HG02943 (cell line): ENCODE measurements around the gene ZFAND3.
"Not testable (repeated sequence)": the region's sequence is repeated elsewhere in the genome, so short reads cannot be mapped to it uniquely, and the experiment has no call there.

ENCODE experiments used
- ATAC-seq: cut with Tn5 transposase; IDR thresholded peaks from one replicate; pipeline ENCODE4 v1.9.1; 2021; ENCODE audit warnings: mild to moderate bottlenecking, low read depth, moderate library complexity; ENCODE audit not compliant: unreplicated experiment

The ZFAND3 gene

GRCh38 chr6:38032797-38033196 is 213.3 kb downstream of the ZFAND3 start:
- ATAC-seq, result no peak

DNA sequence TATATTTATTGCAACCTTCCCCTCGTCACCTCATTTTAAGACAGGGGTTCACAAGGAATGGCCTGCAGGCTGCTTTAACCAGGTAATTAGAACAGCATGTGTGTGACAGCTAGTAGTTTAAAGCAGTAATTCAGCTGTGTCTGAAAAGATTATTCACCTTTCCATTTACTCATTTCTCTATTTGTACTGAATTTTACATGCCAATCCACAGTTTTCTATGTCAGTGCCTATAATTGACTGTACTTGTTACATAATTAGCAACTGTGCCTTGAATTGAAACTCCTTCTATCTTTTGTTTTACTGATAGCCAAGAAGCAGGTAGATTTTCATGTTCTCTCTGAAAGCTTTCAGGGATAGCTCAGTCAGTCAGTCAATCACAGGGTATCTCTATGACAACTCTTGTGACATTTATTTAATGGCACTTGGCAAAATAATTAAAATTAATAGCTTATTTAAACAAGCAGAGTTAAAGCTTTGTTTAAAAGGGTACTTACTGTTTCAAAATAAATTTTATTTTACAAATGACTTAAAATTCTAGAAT is 214.0 kb downstream of the ZFAND3 start:
- no peak for ATAC-seq

- ATAC-seq, result no peak
These were observed 214.9 kb downstream of the ZFAND3 start for GRCh38 chr6:38034274-38034914.

- ATAC-seq, result no peak
These were observed 216.0 kb downstream of the ZFAND3 start for GRCh38 chr6:38035478-38035877.

DNA sequence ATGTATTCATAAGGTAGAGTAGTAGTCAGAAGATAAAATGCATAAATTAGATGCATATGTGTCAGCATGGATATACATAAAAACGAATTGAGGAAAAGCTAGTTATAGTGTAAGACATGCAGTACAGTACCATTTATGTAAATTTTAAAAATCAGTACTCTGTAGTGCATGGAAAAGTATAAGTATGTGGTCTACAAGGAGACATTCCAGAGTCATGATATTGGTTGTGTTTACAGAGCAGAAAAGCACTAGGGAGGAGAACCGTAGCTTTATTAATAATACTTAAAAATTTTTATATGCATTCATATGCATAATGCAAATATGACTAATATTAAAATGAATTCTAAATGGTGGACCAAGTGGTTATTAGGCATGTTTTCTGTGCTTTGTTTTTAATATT is 220.0 kb downstream of the ZFAND3 start:
- ATAC-seq, result no peak

GRCh38 chr6:38040254-38040653 is 220.7 kb downstream of the ZFAND3 start:
- ATAC-seq, result no peak

DNA sequence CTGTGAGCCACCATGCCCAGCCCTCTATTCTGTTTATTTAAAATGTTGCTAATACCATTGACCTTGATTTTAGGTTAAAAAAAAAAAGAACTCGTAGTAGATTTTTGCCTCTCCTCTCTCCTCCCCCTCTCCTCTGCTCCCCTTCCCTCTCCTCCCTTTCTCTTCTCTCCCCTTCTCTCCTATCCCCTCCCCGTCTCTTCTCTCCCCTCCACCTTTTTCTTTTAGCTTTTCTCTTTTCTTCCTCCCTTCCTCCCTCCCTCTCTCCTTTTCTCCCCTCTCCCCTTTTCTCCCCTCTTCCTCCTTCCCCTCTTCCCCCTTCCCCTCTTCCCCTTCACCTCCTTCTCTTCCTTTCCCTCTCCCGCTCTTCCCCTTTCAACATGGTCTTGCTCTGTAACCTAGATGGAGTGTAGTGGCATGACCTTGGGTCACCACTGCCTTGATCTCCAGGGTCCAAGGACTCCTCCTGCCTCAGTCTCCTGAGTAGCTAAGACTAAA is 223.8 kb downstream of the ZFAND3 start:
- ATAC-seq, result no peak

DNA sequence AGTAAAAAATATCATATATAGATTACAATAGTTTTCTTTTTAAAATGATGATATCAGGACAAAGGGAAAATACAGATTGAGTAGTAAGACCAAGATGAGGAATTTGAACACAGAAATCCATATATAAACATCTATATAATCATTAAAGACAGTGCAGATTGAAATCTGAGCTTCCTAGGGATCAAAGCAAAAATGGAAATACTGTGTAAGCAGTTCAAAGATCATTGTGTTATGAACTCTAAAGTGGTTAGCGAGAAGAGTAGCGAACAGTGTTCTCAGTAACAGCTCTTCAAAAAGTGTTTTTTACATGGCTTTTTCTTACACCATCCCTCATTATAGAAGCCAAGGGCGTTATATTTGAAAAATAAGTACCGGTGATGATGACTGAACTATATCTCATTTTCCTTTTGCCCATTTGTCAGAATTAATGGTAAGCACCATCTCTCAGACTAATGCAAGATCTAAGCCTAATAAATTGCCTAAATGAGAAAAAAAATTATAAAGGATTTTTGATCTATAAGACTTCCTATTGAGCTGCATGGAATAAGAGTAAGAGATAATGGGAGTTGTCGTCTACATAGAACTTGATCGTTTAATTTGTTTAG is 226.3 kb downstream of the ZFAND3 start:
- no peak for ATAC-seq

DNA sequence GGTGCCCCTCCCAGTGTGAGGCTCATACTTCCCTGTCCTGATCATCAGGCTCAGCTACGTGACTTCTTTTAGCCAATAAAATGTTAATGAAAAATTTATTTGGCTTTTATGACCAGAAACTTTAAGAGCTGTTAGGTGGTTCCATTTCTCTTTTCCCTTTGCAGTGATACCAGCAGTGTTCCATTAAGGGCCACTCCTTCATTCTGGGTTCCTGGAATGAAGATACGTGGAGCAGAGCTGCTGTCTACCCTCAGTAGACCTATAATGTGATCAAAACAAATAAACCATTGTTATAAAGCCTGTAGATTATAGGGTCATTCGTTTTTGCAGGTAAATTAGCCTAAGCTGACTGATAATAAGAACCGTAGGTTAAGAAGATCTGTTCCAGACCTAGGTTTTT is 228.0 kb downstream of the ZFAND3 start:
- ATAC-seq, result no peak

DNA sequence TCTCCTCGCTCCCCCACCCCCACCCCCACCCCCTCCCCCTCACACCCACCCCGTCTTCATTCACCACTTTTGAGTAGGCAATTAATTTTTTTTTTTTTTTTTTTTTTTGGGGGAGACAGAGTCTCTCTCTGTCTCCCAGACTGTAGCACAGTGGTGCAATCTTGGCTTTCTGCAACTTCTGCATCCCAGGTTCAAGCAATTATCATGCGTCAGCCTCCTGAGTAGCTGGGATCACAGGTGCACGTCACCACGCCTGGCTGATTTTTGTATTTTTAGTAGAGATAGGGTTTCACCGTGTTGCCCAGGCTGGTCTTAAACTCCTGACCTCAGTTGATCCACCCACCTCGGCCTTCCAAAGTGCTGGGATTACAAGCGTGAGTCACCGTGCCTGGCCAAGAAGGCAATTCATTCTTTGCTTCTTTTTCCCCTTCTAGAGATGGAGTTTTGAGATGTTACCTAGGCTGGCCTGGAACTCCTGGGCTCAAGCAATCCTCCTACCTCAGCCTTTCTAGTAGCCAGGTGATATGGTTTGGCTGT is 230.4 kb downstream of the ZFAND3 start:
- not testable (repeated sequence) for ATAC-seq

DNA sequence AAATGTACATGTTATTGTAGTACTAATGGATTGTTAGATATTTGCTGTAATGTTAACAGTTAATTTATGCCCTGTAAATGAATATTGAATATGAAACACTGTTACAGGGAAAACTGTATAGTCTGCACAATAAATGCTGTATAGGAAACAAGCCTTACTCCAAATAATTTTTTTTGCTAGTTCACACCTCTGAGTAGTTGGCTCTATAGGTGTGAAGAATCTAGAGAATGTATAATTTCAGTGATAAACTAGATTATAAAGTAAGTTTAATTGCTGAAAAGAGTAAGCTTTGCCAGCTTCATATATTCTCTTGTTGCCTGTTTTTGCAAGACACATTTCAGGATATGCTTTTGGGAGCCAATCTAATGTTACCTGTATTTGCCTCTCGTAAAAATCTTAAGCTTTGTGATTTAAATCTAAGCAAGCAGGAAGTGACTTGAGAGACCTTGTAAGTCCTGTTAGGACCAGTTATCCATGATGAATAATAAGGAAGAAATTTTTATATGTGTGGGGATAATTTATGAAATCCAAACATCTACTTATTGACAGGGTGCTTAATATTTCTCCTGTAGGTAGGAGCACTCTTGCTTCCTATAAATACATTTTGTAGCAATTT is 232.4 kb downstream of the ZFAND3 start:
- no peak for ATAC-seq

DNA sequence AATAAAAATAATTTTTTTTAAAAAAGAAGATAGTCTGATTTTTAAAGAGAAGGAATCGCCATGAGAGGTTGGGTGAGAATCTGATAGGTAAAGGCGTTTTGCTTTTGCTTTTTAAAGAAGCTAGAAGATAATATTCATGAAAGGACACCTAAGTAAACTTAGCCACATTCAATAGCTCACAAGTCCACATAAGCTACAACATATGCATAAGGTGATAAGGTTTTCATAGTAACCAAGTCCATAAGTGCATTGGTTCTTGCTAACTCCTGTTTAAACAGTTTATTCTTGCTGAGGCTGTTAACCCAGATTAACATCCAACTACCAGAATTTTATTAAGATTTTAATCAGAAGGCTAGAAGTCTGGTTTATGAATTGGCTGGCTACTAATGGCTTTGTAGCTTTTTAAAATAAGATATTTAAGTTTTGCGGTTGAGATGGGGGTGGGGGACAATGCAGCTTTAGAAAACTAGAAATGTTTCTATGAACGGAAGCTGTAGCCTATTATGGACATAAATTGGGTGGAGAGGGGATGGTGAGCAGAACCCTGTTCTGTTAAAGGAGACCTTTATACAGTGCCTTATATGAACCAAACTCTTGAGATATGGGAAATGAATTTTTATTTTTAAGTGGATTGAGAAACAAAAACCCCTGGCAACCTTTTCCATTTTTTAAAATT is 235.1 kb downstream of the ZFAND3 start:
- ATAC-seq, result no peak

GRCh38 chr6:38055203-38055589 is 235.7 kb downstream of the ZFAND3 start:
- ATAC-seq, result no peak

GRCh38 chr6:38056361-38056760 is 236.8 kb downstream of the ZFAND3 start:
- ATAC-seq, result no peak

DNA sequence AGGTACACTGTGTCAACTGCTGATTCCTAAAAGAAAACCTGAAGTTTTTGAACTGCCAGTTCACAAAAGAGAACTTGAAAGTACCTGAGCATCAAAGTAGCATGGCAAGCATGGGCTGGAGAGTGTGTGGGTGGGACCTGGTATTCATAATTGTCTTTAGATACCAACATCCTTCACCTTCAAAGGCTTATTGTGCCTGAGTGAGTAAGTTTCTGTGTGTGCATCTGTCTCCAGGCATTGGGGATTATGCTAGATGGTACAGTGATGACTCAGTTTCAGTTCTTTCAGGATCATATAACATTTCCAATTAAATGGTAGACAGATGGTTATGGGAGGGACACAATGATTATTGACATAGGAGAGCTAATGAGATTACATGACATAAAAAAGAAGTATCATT is 238.5 kb downstream of the ZFAND3 start:
- ATAC-seq, result no peak

GRCh38 chr6:38062066-38062465 is 242.5 kb downstream of the ZFAND3 start:
- no peak for ATAC-seq

GRCh38 chr6:38063973-38064372 is 244.4 kb downstream of the ZFAND3 start:
- no peak for ATAC-seq

- ATAC-seq, result no peak
These were observed 244.9 kb downstream of the ZFAND3 start for GRCh38 chr6:38064431-38064830.

DNA sequence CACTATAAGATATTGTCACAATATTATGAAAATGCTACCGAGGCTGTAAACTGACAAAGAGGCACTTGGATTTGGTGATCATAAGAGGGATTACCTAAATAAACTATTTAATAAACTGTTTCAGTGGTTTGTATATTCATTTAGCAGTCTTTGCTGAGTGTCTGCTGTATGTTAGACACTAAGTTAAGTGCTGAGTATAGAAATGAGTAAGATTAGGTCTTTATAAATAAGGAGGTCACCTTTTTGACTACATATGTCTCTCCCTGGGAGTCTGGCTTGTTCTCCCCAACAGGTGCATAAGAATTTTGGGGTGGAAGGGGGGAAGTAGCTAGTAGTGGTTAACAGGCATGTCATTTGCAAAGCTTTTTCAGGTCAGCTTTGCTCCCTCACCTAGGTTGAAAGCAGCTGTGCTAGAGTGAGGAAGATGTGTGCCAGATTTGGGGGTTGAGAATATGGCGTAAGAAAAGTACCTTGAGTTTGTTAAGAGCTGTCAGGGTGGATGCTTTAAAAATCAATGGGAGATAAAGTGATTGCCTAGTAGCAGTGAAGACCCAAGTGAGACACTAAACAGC is 246.3 kb downstream of the ZFAND3 start:
- ATAC-seq, result no peak

DNA sequence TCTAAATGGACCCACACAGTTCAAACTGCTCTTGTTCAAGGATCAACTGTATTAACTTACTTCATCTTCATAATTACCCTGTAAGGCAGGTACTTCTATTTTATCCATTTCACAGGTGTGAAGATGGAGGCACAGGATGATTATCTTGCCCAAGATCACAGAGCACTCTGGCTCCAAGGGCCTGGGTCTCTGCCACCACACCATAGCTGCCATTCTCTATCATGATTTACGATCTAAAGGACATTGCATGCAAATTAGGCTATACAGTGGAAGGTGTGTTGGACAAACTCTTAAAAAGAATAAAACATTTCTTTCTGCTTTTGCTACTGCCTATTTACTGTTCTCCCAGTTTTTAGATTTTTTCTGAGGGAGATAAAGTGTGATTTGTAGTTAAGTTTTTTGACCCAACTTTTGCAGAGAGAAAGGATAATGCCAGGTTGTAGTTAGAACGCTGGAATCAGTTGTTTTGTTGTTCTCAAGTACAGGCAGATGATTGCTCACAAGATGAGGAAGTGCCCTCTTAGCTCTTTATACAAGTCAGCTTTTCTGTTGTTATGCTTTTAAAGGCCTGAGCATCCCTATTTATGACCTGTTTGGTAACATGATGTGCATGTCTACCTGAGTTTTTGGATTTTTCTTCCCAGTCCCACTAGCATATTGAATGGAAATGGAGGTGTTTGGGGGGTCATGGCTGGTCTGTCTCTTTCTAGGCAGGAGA is 247.9 kb downstream of the ZFAND3 start:
- ATAC-seq, result no peak
